HG03280 (cell line): ENCODE data around the gene NMRK2.
"Not testable (repeated sequence)": the region's sequence is repeated elsewhere in the genome, so short reads cannot be mapped to it uniquely, and the experiment has no call there.

Experiments
- ATAC-seq: cut with Tn5 transposase; IDR thresholded peaks from one replicate; pipeline ENCODE4 v1.9.1; 2021; ENCODE audit warnings: mild to moderate bottlenecking, moderate library complexity; ENCODE audit not compliant: unreplicated experiment

The NMRK2 gene

GRCh38 chr19:3932931-3933810 is at the start of gene NMRK2:
Gene NMRK2 (plus strand): TSS chr19:3933069. CDS start chr19:3933672, 603 bp downstream.
- ATAC-seq = no peak

GRCh38 chr19:3890591-3890990 is 42.3 kb upstream of the NMRK2 start:
- no peak for ATAC-seq

- ATAC-seq = no peak
These were observed 39.2 kb upstream of the NMRK2 start for GRCh38 chr19:3893509-3894179.

- not testable (repeated sequence) for ATAC-seq
These were observed 37.9 kb upstream of the NMRK2 start for GRCh38 chr19:3894959-3895358.

GRCh38 chr19:3895788-3896187 is 37.1 kb upstream of the NMRK2 start:
- no peak for ATAC-seq

- ATAC-seq = no peak
These were observed 34.9 kb upstream of the NMRK2 start for GRCh38 chr19:3897936-3898335.

- ATAC-seq = no peak
These were observed 34.4 kb upstream of the NMRK2 start for GRCh38 chr19:3898426-3898825.

GRCh38 chr19:3899531-3900294 is 33.2 kb upstream of the NMRK2 start:
- ATAC-seq = no peak

- ATAC-seq = no peak
These were observed 30.4 kb upstream of the NMRK2 start for GRCh38 chr19:3902317-3902973.

- no peak for ATAC-seq
These were observed 28.6 kb upstream of the NMRK2 start for GRCh38 chr19:3904233-3904632.

GRCh38 chr19:3907626-3908265 is 25.1 kb upstream of the NMRK2 start:
- ATAC-seq = no peak

GRCh38 chr19:3908266-3909054 is 24.4 kb upstream of the NMRK2 start:
- ATAC-seq = no peak

GRCh38 chr19:3910105-3910504 is 22.8 kb upstream of the NMRK2 start:
- no peak for ATAC-seq

- no peak for ATAC-seq
These were observed 18.7 kb upstream of the NMRK2 start for GRCh38 chr19:3914199-3914598.

- no peak for ATAC-seq
These were observed 16.8 kb upstream of the NMRK2 start for GRCh38 chr19:3916033-3916432.

- ATAC-seq = no peak
These were observed 13.1 kb upstream of the NMRK2 start for GRCh38 chr19:3919793-3920192.

GRCh38 chr19:3923096-3923758 is 9.6 kb upstream of the NMRK2 start:
- no peak for ATAC-seq

- no peak for ATAC-seq
These were observed 9.0 kb upstream of the NMRK2 start for GRCh38 chr19:3923912-3924311.

GRCh38 chr19:3931041-3931440 is 1.8 kb upstream of the NMRK2 start:
- no peak for ATAC-seq
